ENCODE measurements around the gene PCDHGA4.
"Not testable (repeated sequence)": the region's sequence is repeated elsewhere in the genome, so short reads cannot be mapped to it uniquely, and the experiment has no call there.

GRCh38 chr5:141346017-141346416 is 8.8 kb upstream of the PCDHGA4 start:
- not testable (repeated sequence) for TF ChIP-seq CTCF, POLR2A (IDR thresholded peaks at IDR 0.05)

All from testis (tissue), 2 donors.